ENCODE data around the gene LAMC3. TPM values are rescaled to one million over a fixed set of nuclear protein-coding genes. Genes with fewer than 3 reads are reported as not detected.

The LAMC3 gene
- total and polyA plus RNA-seq, 8 donors: 0.61 to 9.6 (median 0.93) TPM; not detected in 1

- H3K36me3 ChIP-seq: no peaks in the 10 kb centered on the region
- intact Hi-C loops (cut with DNase I; ENCODE audit: low total_unique reads): no loop called here
- 45 to 61% (median 56%) methylated on average over 25 to 26 of the region's 26 CpGs for WGBS, 5 donors
- no peak overlapping the region for H3K4me3 ChIP-seq
- no peaks in the 10 kb centered on the region for H3K9me3 ChIP-seq
- TF ChIP-seq, protein P1, sequence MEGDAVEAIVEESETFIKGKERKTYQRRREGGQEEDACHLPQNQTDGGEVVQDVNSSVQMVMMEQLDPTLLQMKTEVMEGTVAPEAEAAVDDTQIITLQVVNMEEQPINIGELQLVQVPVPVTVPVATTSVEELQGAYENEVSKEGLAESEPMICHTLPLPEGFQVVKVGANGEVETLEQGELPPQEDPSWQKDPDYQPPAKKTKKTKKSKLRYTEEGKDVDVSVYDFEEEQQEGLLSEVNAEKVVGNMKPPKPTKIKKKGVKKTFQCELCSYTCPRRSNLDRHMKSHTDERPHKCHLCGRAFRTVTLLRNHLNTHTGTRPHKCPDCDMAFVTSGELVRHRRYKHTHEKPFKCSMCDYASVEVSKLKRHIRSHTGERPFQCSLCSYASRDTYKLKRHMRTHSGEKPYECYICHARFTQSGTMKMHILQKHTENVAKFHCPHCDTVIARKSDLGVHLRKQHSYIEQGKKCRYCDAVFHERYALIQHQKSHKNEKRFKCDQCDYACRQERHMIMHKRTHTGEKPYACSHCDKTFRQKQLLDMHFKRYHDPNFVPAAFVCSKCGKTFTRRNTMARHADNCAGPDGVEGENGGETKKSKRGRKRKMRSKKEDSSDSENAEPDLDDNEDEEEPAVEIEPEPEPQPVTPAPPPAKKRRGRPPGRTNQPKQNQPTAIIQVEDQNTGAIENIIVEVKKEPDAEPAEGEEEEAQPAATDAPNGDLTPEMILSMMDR (IDR thresholded peaks at IDR 0.05): no peak
- TF ChIP-seq EP300 (IDR thresholded peaks at IDR 0.05): no peak
- TF ChIP-seq POLR2A (IDR thresholded peaks at IDR 0.05): no peak
- TF ChIP-seq POLR2AphosphoS5 (IDR thresholded peaks at IDR 0.05): no peak
- no peak overlapping the region for H3K27ac ChIP-seq
- peak in 1 of 2 donors; percentile 38 for DNase-seq
- peaks cover 0 to 37% (median 3%) of the 10 kb centered on the region in 3 donors for H3K27me3 ChIP-seq
- H3K4me1 ChIP-seq: peaks cover 0 to 16% (median 8%) of the 10 kb centered on the region in 4 donors
Observed at GRCh38 chr9:131037335-131038255, 28.6 kb downstream of the LAMC3 start.

GRCh38 chr9:131038256-131039128 is 29.5 kb downstream of the LAMC3 start:
- H3K4me3 ChIP-seq: no peak overlapping the region
- TF ChIP-seq POLR2AphosphoS5 (IDR thresholded peaks at IDR 0.05) (no peak), POLR2A (IDR thresholded peaks at IDR 0.05) (no peak), EP300 (IDR thresholded peaks at IDR 0.05) (no peak)
- TF ChIP-seq, protein P1 (IDR thresholded peaks at IDR 0.05): no peak
- H3K27me3 ChIP-seq: peaks cover 0 to 29% (median 3%) of the 10 kb centered on the region in 3 donors
- H3K4me1 ChIP-seq: peaks cover 0 to 16% (median 8%) of the 10 kb centered on the region in 4 donors
- DNase-seq: no peak
- no peak overlapping the region for H3K27ac ChIP-seq
- no peaks in the 10 kb centered on the region for H3K36me3 ChIP-seq
- intact Hi-C loops (cut with DNase I; ENCODE audit: low total_unique reads): no loop called here
- WGBS, 5 donors: 87 to 91% (median 88%) methylated on average over 18 to 19 of the region's 19 CpGs
- no peaks in the 10 kb centered on the region for H3K9me3 ChIP-seq

- Histone ChIP-seq H3K4me3 (no peak overlapping the region), H3K27ac (no peak overlapping the region), H3K36me3 (no peaks in the 10 kb centered on the region), H3K9me3 (no peaks in the 10 kb centered on the region), H3K4me1 (peaks cover 0 to 16% (median 8%) of the 10 kb centered on the region in 4 donors), H3K27me3 (peaks cover 0 to 20% (median 3%) of the 10 kb centered on the region in 3 donors)
- intact Hi-C loops (cut with DNase I; ENCODE audit: low total_unique reads): no loop called here
- WGBS, 5 donors: 72 to 80% (median 75%) methylated on average over 18 of the region's 18 CpGs
- DNase-seq: no peak
- TF ChIP-seq POLR2A (IDR thresholded peaks at IDR 0.05) (no peak), EP300 (IDR thresholded peaks at IDR 0.05) (no peak), POLR2AphosphoS5 (IDR thresholded peaks at IDR 0.05) (no peak)
- TF ChIP-seq, protein P1 (IDR thresholded peaks at IDR 0.05): no peak
Observed at GRCh38 chr9:131039129-131039954, 30.4 kb downstream of the LAMC3 start.

Measured in stomach (tissue), 9 donors.